WTC11 (cell line): ENCODE data around the gene TF.

ENCODE experiments used
- ARID4B ChIP-seq: sonication (generic); formaldehyde crosslinking; IDR thresholded peaks from 2 replicates; pipeline ENCODE4 v1.8.0; 2023; ENCODE audit warnings: missing genetic modification reagents, mild to moderate bottlenecking, borderline replicate concordance
- CBFB ChIP-seq: sonication (generic); formaldehyde crosslinking; IDR thresholded peaks from 2 replicates; pipeline ENCODE4 v1.8.1; 2022; ENCODE audit warnings: mild to moderate bottlenecking, low read depth, missing genetic modification reagents
- CTCF ChIP-seq: fragments of 200-600 bp; IDR thresholded peaks from 2 replicates; pipeline ENCODE4 v1.8.0; 2022; ENCODE audit warnings: antibody characterized with exemption
- ELF4 ChIP-seq: sonication (generic); formaldehyde crosslinking; IDR thresholded peaks from 2 replicates; pipeline ENCODE4 v1.8.1; 2022; ENCODE audit warnings: low read depth, mild to moderate bottlenecking, moderate library complexity, missing genetic modification reagents
- GABPB1 ChIP-seq: sonication (generic); formaldehyde crosslinking; IDR thresholded peaks from 2 replicates; pipeline ENCODE4 v1.8.1; 2023; ENCODE audit warnings: mild to moderate bottlenecking, missing genetic modification reagents
- JUN ChIP-seq: sonication (generic); formaldehyde crosslinking; IDR thresholded peaks from 2 replicates; pipeline ENCODE4 v1.8.0; 2023; ENCODE audit warnings: mild to moderate bottlenecking, missing genetic modification reagents
- TEAD4 ChIP-seq: sonication (generic); formaldehyde crosslinking; IDR thresholded peaks from 2 replicates; pipeline ENCODE4 v1.8.0; 2022; ENCODE audit warnings: mild to moderate bottlenecking, missing genetic modification reagents
- USF1 ChIP-seq: sonication (generic); formaldehyde crosslinking; IDR thresholded peaks from 2 replicates; pipeline ENCODE4 v1.8.0; 2022; ENCODE audit warnings: mild to moderate bottlenecking, missing genetic modification reagents
- USF2 ChIP-seq: sonication (generic); formaldehyde crosslinking; IDR thresholded peaks from 2 replicates; pipeline ENCODE4 v1.8.1; 2023; ENCODE audit warnings: mild to moderate bottlenecking, missing genetic modification reagents, moderate library complexity
- ZNF416 ChIP-seq: fragments of 250-450 bp; sonication (Bioruptor Pico); IDR thresholded peaks from 2 replicates; pipeline ENCODE4 v1.9.0; 2021; ENCODE audit warnings: mild to moderate bottlenecking, inconsistent platforms
- ZNF423 ChIP-seq: fragments of 250-450 bp; sonication (Bioruptor Pico); IDR thresholded peaks from 2 replicates; pipeline ENCODE4 v2.1.2; 2022; ENCODE audit warnings: mild to moderate bottlenecking, moderate library complexity
- TF ChIP-seq, protein P1 (sequence below): sonication (generic); formaldehyde crosslinking; IDR thresholded peaks from 2 replicates; pipeline ENCODE4 v1.8.0; 2022; ENCODE audit warnings: mild to moderate bottlenecking, missing genetic modification reagents
- TF ChIP-seq, protein P2 (sequence below): sonication (generic); formaldehyde crosslinking; IDR thresholded peaks from 2 replicates; pipeline ENCODE4 v1.8.1; 2022; ENCODE audit warnings: low read depth, mild to moderate bottlenecking, moderate library complexity, missing genetic modification reagents, borderline replicate concordance
- TF ChIP-seq, protein P3 (sequence below): sonication (generic); formaldehyde crosslinking; IDR thresholded peaks from 2 replicates; pipeline ENCODE4 v1.8.0; 2022; ENCODE audit warnings: missing genetic modification reagents

GRCh38 chr3:133803469-133803868 is 57.3 kb downstream of the TF start:
- TF ChIP-seq CBFB (CRISPR knock-in tag) (no peak), ARID4B (CRISPR knock-in tag) (no peak), JUN (CRISPR knock-in tag) (no peak), TEAD4 (CRISPR knock-in tag) (no peak), GABPB1 (CRISPR knock-in tag) (no peak), ZNF416 (CRISPR knock-in tag) (no peak), CTCF (no peak), ZNF423 (CRISPR knock-in tag) (no peak), USF1 (CRISPR knock-in tag) (no peak), USF2 (no peak), ELF4 (no peak)
- TF ChIP-seq, protein P1, sequence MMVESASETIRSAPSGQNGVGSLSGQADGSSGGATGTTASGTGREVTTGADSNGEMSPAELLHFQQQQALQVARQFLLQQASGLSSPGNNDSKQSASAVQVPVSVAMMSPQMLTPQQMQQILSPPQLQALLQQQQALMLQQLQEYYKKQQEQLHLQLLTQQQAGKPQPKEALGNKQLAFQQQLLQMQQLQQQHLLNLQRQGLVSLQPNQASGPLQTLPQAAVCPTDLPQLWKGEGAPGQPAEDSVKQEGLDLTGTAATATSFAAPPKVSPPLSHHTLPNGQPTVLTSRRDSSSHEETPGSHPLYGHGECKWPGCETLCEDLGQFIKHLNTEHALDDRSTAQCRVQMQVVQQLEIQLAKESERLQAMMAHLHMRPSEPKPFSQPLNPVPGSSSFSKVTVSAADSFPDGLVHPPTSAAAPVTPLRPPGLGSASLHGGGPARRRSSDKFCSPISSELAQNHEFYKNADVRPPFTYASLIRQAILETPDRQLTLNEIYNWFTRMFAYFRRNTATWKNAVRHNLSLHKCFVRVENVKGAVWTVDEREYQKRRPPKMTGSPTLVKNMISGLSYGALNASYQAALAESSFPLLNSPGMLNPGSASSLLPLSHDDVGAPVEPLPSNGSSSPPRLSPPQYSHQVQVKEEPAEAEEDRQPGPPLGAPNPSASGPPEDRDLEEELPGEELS = no peak
- TF ChIP-seq, protein P2, sequence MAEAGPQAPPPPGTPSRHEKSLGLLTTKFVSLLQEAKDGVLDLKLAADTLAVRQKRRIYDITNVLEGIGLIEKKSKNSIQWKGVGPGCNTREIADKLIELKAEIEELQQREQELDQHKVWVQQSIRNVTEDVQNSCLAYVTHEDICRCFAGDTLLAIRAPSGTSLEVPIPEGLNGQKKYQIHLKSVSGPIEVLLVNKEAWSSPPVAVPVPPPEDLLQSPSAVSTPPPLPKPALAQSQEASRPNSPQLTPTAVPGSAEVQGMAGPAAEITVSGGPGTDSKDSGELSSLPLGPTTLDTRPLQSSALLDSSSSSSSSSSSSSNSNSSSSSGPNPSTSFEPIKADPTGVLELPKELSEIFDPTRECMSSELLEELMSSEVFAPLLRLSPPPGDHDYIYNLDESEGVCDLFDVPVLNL (CRISPR knock-in tag) = no peak
- TF ChIP-seq, protein P3, sequence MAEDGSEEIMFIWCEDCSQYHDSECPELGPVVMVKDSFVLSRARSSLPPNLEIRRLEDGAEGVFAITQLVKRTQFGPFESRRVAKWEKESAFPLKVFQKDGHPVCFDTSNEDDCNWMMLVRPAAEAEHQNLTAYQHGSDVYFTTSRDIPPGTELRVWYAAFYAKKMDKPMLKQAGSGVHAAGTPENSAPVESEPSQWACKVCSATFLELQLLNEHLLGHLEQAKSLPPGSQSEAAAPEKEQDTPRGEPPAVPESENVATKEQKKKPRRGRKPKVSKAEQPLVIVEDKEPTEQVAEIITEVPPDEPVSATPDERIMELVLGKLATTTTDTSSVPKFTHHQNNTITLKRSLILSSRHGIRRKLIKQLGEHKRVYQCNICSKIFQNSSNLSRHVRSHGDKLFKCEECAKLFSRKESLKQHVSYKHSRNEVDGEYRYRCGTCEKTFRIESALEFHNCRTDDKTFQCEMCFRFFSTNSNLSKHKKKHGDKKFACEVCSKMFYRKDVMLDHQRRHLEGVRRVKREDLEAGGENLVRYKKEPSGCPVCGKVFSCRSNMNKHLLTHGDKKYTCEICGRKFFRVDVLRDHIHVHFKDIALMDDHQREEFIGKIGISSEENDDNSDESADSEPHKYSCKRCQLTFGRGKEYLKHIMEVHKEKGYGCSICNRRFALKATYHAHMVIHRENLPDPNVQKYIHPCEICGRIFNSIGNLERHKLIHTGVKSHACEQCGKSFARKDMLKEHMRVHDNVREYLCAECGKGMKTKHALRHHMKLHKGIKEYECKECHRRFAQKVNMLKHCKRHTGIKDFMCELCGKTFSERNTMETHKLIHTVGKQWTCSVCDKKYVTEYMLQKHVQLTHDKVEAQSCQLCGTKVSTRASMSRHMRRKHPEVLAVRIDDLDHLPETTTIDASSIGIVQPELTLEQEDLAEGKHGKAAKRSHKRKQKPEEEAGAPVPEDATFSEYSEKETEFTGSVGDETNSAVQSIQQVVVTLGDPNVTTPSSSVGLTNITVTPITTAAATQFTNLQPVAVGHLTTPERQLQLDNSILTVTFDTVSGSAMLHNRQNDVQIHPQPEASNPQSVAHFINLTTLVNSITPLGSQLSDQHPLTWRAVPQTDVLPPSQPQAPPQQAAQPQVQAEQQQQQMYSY = no peak
